IPS-11a (cell line): Measurements from ENCODE around the gene DNAH6.

Experiments
- H3K4me3 ChIP-seq: one replicate; pipeline ENCODE4 v1.5.1; 2013; ENCODE audit warnings: low read depth, low read length, control low read depth

Gene DNAH6

GRCh38 chr2:84687498-84688149 is 171.3 kb downstream of the DNAH6 start:
- H3K4me3 ChIP-seq = no peak overlapping the region

- no peak overlapping the region for H3K4me3 ChIP-seq
These were observed 173.9 kb downstream of the DNAH6 start for GRCh38 chr2:84690225-84690624.

- H3K4me3 ChIP-seq = no peak overlapping the region
These were observed 177.9 kb downstream of the DNAH6 start for GRCh38 chr2:84694088-84694622.

- H3K4me3 ChIP-seq = no peak overlapping the region
These were observed 181.6 kb downstream of the DNAH6 start for GRCh38 chr2:84697895-84698294.

- H3K4me3 ChIP-seq = no peak overlapping the region
These were observed 183.7 kb downstream of the DNAH6 start for GRCh38 chr2:84700006-84700405.

GRCh38 chr2:84701880-84702279 is 185.6 kb downstream of the DNAH6 start:
- no peak overlapping the region for H3K4me3 ChIP-seq

GRCh38 chr2:84702941-84703340 is 186.6 kb downstream of the DNAH6 start:
- H3K4me3 ChIP-seq = no peak overlapping the region

GRCh38 chr2:84703831-84704230 is 187.5 kb downstream of the DNAH6 start:
- H3K4me3 ChIP-seq = no peak overlapping the region

- H3K4me3 ChIP-seq = no peak overlapping the region
These were observed 188.4 kb downstream of the DNAH6 start for GRCh38 chr2:84704505-84705244.

GRCh38 chr2:84705858-84706257 is 189.6 kb downstream of the DNAH6 start:
- H3K4me3 ChIP-seq = no peak overlapping the region

GRCh38 chr2:84708442-84708841 is 192.1 kb downstream of the DNAH6 start:
- H3K4me3 ChIP-seq = no peak overlapping the region

- no peak overlapping the region for H3K4me3 ChIP-seq
These were observed 195.4 kb downstream of the DNAH6 start for GRCh38 chr2:84711651-84712050.

- H3K4me3 ChIP-seq = no peak overlapping the region
These were observed 197.1 kb downstream of the DNAH6 start for GRCh38 chr2:84713441-84713840.

- H3K4me3 ChIP-seq = no peak overlapping the region
These were observed 200.3 kb downstream of the DNAH6 start for GRCh38 chr2:84716564-84716963.

- H3K4me3 ChIP-seq = no peak overlapping the region
These were observed 201.0 kb downstream of the DNAH6 start for GRCh38 chr2:84717302-84717701.

GRCh38 chr2:84719434-84719833 is 203.1 kb downstream of the DNAH6 start:
- no peak overlapping the region for H3K4me3 ChIP-seq

- H3K4me3 ChIP-seq = no peak overlapping the region
These were observed 207.5 kb downstream of the DNAH6 start for GRCh38 chr2:84723831-84724230.

GRCh38 chr2:84725717-84726116 is 209.4 kb downstream of the DNAH6 start:
- H3K4me3 ChIP-seq = no peak overlapping the region

- no peak overlapping the region for H3K4me3 ChIP-seq
These were observed 211.0 kb downstream of the DNAH6 start for GRCh38 chr2:84727315-84727714.

- no peak overlapping the region for H3K4me3 ChIP-seq
These were observed 212.9 kb downstream of the DNAH6 start for GRCh38 chr2:84729224-84729623.

- no peak overlapping the region for H3K4me3 ChIP-seq
These were observed 214.9 kb downstream of the DNAH6 start for GRCh38 chr2:84731185-84731584.
